Calu3 (cell line): ENCODE data around the gene CACNA1E. TPM values are rescaled to one million over a fixed set of nuclear protein-coding genes. Genes with fewer than 3 reads are reported as not detected.

ENCODE experiments used
- BruUV-seq: library from RNA; stranded (reverse); fragments of 400-500 nt; replicated peaks from 2 replicates; lab custom pipeline; 2021; lab: Mats Ljungman, UMichigan
- CTCF ChIA-PET: fragments of 300-600 bp; sonication (Branson Sonifier 250); formaldehyde crosslinking; loops from one replicate; lab custom pipeline; 2022; ENCODE audit warnings: antibody characterized with exemption; lab: Charles Lee
- DNase-seq: peaks from one replicate; pipeline ENCODE4 v3.0.0; 2022
- H3K27ac Mint-ChIP-seq: one replicate; pipeline ENCODE4 v1.8.0; 2022; ENCODE audit warnings: mixed read lengths; ENCODE audit not compliant: unreplicated experiment
- H3K27me3 Mint-ChIP-seq: one replicate; pipeline ENCODE4 v1.8.0; 2022; ENCODE audit warnings: mixed read lengths; ENCODE audit not compliant: unreplicated experiment
- H3K36me3 Mint-ChIP-seq: one replicate; pipeline ENCODE4 v1.8.0; 2022; ENCODE audit warnings: mild to moderate bottlenecking, moderate library complexity, mixed read lengths; ENCODE audit not compliant: insufficient read depth, unreplicated experiment
- H3K4me1 Mint-ChIP-seq: one replicate; pipeline ENCODE4 v1.8.0; 2022; ENCODE audit warnings: mild to moderate bottlenecking, low read depth, mixed read lengths; ENCODE audit not compliant: unreplicated experiment
- H3K4me3 Mint-ChIP-seq: one replicate; pipeline ENCODE4 v1.8.0; 2022; ENCODE audit warnings: mild to moderate bottlenecking, low read depth, moderate library complexity, mixed read lengths; ENCODE audit not compliant: unreplicated experiment
- H3K9me3 Mint-ChIP-seq: one replicate; pipeline ENCODE4 v1.8.0; 2022; ENCODE audit warnings: low read depth, mixed read lengths; ENCODE audit not compliant: unreplicated experiment
- intact Hi-C: fragments of 100-400 bp; cut with micrococcal nuclease; formaldehyde crosslinking; loops from one replicate; pipeline ENCODE4 v1.10.0; 2022; ENCODE audit not compliant: unreplicated experiment
- total RNA-seq: library from RNA; stranded (reverse); gene quantifications from 2 replicates; pipeline ENCODE4 v1.2.3, GENCODE V29; 2022
- TF ChIP-seq, protein P1 (sequence below): fragments of 200-600 bp; IDR thresholded peaks from one replicate; pipeline ENCODE4 v1.8.0; 2022; ENCODE audit warnings: antibody characterized with exemption; ENCODE audit not compliant: unreplicated experiment

The CACNA1E gene
- total RNA-seq, 1 experiment from 2014 or later, result not detected

DNA sequence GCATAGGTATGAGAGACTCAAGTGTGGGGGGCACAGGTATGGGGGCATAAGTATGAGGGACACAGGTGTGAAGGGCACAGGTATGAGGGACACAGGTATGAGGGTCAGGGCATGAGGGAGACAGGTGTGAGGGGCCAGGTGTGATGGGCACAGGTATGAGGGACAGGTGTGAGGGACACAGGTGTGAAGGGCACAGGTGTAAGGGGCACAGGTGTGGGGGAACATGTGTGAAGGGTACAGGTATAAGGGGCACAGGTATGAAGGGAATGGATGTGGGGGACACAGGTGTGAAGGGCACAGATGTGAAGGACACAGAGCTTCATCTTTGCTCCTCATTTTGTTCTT, 41.2 kb upstream of the CACNA1E start:
- H3K4me3 Mint-ChIP-seq, result no peak overlapping the region
- no peaks in the 10 kb centered on the region for H3K9me3 Mint-ChIP-seq
- TF ChIP-seq, protein P1, sequence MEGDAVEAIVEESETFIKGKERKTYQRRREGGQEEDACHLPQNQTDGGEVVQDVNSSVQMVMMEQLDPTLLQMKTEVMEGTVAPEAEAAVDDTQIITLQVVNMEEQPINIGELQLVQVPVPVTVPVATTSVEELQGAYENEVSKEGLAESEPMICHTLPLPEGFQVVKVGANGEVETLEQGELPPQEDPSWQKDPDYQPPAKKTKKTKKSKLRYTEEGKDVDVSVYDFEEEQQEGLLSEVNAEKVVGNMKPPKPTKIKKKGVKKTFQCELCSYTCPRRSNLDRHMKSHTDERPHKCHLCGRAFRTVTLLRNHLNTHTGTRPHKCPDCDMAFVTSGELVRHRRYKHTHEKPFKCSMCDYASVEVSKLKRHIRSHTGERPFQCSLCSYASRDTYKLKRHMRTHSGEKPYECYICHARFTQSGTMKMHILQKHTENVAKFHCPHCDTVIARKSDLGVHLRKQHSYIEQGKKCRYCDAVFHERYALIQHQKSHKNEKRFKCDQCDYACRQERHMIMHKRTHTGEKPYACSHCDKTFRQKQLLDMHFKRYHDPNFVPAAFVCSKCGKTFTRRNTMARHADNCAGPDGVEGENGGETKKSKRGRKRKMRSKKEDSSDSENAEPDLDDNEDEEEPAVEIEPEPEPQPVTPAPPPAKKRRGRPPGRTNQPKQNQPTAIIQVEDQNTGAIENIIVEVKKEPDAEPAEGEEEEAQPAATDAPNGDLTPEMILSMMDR, result no peak
- CTCF ChIA-PET, result interaction anchor here (0.7 kb wide), 1 partner anchor 87 kb away, joined by 4 read pairs; no protein-coding TSS in a partner anchor
- H3K27ac Mint-ChIP-seq, result no peak overlapping the region
- intact Hi-C loops, result no loop called here
- no peaks in the 10 kb centered on the region for H3K36me3 Mint-ChIP-seq
- peaks cover 43% of the 10 kb centered on the region for H3K27me3 Mint-ChIP-seq
- DNase-seq, result no peak
- no peaks in the 10 kb centered on the region for H3K4me1 Mint-ChIP-seq
- BruUV-seq, result no TSS peak

DNA sequence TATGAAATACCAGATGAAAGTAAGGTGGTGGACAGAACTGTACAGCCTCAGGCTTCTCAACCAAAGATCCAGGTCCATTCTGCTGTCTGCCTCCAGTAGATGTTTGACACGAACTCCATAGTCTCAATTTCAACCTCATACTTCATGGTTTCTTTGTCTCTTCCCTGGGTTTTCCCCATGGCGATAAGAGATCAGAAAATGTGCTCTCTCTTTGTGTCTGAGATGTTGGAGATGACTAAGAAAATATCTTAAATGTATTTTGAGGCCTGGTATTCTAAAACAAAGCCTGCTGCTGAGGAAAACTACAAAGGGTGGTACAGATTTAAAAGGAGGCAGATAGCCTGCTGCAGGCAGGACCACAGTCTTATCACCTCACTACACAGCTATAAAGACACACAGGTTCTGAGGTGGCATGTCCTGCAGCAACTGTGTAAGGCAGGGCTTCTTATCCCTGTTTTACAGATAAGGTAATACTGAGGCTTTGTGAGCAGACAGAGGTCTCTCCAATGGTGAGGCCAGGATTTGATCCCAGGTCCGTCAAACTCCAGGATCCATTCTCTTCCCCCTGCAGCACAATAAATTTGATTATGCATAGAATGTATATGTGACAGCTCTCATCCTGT, 40.0 kb upstream of the CACNA1E start:
- Mint-ChIP-seq H3K27me3 (peaks cover 31% of the 10 kb centered on the region), H3K36me3 (no peaks in the 10 kb centered on the region), H3K4me3 (no peak overlapping the region), H3K4me1 (no peaks in the 10 kb centered on the region), H3K9me3 (no peaks in the 10 kb centered on the region), H3K27ac (no peak overlapping the region)
- CTCF ChIA-PET, result interaction anchor here (0.7 kb wide), 1 partner anchor 535 kb away, joined by 3 read pairs; no protein-coding TSS in a partner anchor
- no TSS peak for BruUV-seq
- DNase-seq, result no peak
- intact Hi-C loops, result no loop called here
- TF ChIP-seq, protein P1, result no peak

DNA sequence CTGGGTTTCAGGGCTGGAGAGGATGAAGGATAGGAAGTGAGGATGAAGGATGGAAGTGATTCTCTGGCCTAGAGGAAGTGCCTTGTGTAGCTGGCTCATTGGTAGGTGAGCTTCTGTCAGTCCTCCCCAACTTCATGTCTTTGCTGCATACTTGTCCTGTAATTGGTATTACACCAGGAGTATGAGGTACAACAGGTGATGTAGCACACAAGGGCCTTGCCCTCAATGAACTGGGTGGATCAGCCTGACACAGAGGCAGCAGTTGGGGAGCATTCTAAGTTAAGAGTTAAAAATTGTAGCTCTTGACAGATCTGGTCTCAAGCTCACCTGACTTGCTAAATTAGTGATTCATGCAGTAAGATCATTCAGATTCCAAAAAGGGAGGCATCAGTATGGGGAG, 37.9 kb upstream of the CACNA1E start:
- Mint-ChIP-seq H3K36me3 (no peaks in the 10 kb centered on the region), H3K4me3 (no peak overlapping the region), H3K4me1 (no peaks in the 10 kb centered on the region), H3K9me3 (no peaks in the 10 kb centered on the region), H3K27ac (no peak overlapping the region), H3K27me3 (peaks cover 40% of the 10 kb centered on the region)
- no TSS peak for BruUV-seq
- intact Hi-C loops, result no loop called here
- CTCF ChIA-PET, result no interaction called here
- no peak for DNase-seq
- TF ChIP-seq, protein P1, result no peak

DNA sequence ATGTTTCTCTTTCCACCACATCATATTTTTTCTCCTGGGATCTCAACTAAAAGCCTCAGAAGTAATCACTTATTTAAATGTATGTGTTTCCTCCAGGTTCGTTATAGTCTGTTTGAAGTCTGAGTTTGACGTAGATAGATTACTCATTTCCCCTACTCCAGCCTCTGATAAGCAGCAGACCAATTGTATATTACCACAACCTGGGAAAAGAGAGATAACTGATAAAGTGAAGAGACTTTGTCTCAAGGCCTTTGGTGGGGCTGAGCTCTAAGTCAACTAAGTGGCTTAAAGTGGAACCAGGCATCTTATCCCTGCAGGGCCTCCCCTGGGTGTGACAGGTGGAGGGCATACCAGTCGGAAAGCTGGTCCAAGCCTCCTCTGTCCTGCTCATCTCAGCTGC, 34.9 kb upstream of the CACNA1E start:
- TF ChIP-seq, protein P1, result no peak
- no peak overlapping the region for H3K27ac Mint-ChIP-seq
- no peaks in the 10 kb centered on the region for H3K36me3 Mint-ChIP-seq
- H3K9me3 Mint-ChIP-seq, result no peaks in the 10 kb centered on the region
- no TSS peak for BruUV-seq
- no peak overlapping the region for H3K4me3 Mint-ChIP-seq
- DNase-seq, result no peak
- H3K27me3 Mint-ChIP-seq, result peaks cover 46% of the 10 kb centered on the region
- intact Hi-C loops, result no loop called here
- CTCF ChIA-PET, result interaction anchor here (0.8 kb wide), 1 partner anchor 24 kb away, joined by 3 read pairs; no protein-coding TSS in a partner anchor
- H3K4me1 Mint-ChIP-seq, result no peaks in the 10 kb centered on the region
